Measurements from ENCODE around the gene ANKRD33. TPM values are rescaled to one million over a fixed set of nuclear protein-coding genes. Genes with fewer than 3 reads are reported as not detected.

Gene ANKRD33
- total and polyA plus RNA-seq, 2 of the 4 experiments (the other 2 are of a cell fraction), result under 0.01 to 0.03 TPM

DNA sequence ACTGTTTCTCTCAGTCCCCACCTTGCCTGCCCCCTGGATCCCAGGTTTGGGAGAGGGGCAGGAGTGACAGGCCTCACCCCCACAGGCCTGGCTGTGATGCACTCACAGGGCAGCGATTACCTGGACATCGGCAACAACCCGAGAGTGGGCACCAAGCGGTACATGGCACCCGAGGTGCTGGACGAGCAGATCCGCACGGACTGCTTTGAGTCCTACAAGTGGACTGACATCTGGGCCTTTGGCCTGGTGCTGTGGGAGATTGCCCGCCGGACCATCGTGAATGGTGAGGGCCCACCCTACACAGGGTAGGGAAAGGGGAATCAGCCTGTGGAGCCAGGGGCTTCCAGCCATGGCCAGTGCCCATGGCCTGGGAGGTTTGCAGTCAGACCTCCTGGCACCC, 28.0 kb downstream of the ANKRD33 start:
- Histone ChIP-seq H3K9me3 (ENCODE audit: control insufficient read depth, insufficient read depth, low read length) (no peaks in the 10 kb centered on the region), H3K27ac (ENCODE audit: insufficient read depth, low read length) (no peak overlapping the region), H3K27me3 (ENCODE audit: control insufficient read depth, insufficient read depth, low read length) (no peaks in the 10 kb centered on the region), H3K36me3 (ENCODE audit: control insufficient read depth, insufficient read depth, low read length) (peaks cover 8% of the 10 kb centered on the region; the same call in 1 of the 2 replicates), H2AK9ac (replicated peaks; ENCODE audit: low read depth, low read length, poor library complexity) (no peak overlapping the region), H3K4ac (ENCODE audit: low read depth, low read length) (no peak overlapping the region), H3K4me2 (ENCODE audit: low read depth, low read length) (no peak overlapping the region), H3K14ac (replicated peaks; ENCODE audit: low read depth, low read length) (no peak overlapping the region), H2BK15ac (ENCODE audit: low read depth, low read length) (no peak overlapping the region), H4K8ac (ENCODE audit: low read depth in 2 of 2, low read length in 2 of 2) (no peak overlapping the region), H3K18ac (ENCODE audit: low read depth, low read length) (no peak overlapping the region), H2AFZ (replicated peaks; ENCODE audit: low read length, poor library complexity) (no peak overlapping the region), H4K5ac (ENCODE audit: low read depth, low read length) (no peak overlapping the region), H3K9ac (ENCODE audit: low read depth, low read length) (no peak overlapping the region), H3K23ac (ENCODE audit: low read depth, low read length) (no peak overlapping the region), H4K20me1 (ENCODE audit: insufficient read depth, low read length) (no peaks in the 10 kb centered on the region), H2BK120ac (ENCODE audit: low read depth, low read length) (no peak overlapping the region), H2BK20ac (ENCODE audit: low read depth, low read length) (no peak overlapping the region), H3K56ac (ENCODE audit: extremely low read depth, insufficient read depth, low read length) (no peak overlapping the region), H3K4me1 (ENCODE audit: control insufficient read depth, insufficient read depth, low read length) (peaks cover 31% of the 10 kb centered on the region), H4K91ac (ENCODE audit: insufficient read depth, low read depth, low read length) (no peak overlapping the region), H3K79me1 (ENCODE audit: low read depth in 1 of 2, low read length in 2 of 2) (peaks cover 0 to 20% of the 10 kb centered on the region in 2 experiments; a peak in 2 of 4 replicates), H3K9me1 (ENCODE audit: insufficient read depth, low read length) (peaks cover 31% of the 10 kb centered on the region), H3K4me3 (ENCODE audit: insufficient read depth, low read depth, low read length) (no peak overlapping the region), H2BK5ac (ENCODE audit: low read depth, low read length, poor library complexity, severe bottlenecking) (no peak overlapping the region), H2AK5ac (ENCODE audit: low read depth, low read length) (no peak overlapping the region)
- no peak for DNase-seq
- intact Hi-C loops (cut with micrococcal nuclease) (no loop called here), in situ Hi-C loops (cut with MboI; ENCODE audit: low sequenced_read_pairs) (no loop called here), dilution Hi-C loops (cut with HindIII; ENCODE audit: low sequenced_read_pairs, unreplicated experiment) (no loop called here)
- ATAC-seq (ENCODE audit: low read depth), result no peak
- WGBS, 2 experiments (ENCODE audit: extremely low coverage in 2 of 2, insufficient read length in 1 of 2), result no CpG with 5 or more reads among the region's 11 CpGs
- ChIA-PET CTCF (no interaction called here), POLR2A (ENCODE audit: unreplicated experiment) (no interaction called here)
- TF ChIP-seq, protein P1, sequence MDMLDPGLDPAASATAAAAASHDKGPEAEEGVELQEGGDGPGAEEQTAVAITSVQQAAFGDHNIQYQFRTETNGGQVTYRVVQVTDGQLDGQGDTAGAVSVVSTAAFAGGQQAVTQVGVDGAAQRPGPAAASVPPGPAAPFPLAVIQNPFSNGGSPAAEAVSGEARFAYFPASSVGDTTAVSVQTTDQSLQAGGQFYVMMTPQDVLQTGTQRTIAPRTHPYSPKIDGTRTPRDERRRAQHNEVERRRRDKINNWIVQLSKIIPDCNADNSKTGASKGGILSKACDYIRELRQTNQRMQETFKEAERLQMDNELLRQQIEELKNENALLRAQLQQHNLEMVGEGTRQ (IDR thresholded peaks at IDR 0.05; ENCODE audit: low read depth, low read length), result no peak
- TF ChIP-seq MAFK (IDR thresholded peaks at IDR 0.05; ENCODE audit: low read depth, low read length) (no peak), SMC3 (IDR thresholded peaks at IDR 0.05; ENCODE audit: low read depth, low read length) (no peak), RFX5 (IDR thresholded peaks at IDR 0.05; ENCODE audit: low read depth, low read length) (no peak), RCOR1 (IDR thresholded peaks at IDR 0.05; ENCODE audit: insufficient replicate concordance, low read length) (no peak), MXI1 (IDR thresholded peaks at IDR 0.05; ENCODE audit: borderline replicate concordance, low read depth, low read length) (no peak)
- TF ChIP-seq, protein P2, sequence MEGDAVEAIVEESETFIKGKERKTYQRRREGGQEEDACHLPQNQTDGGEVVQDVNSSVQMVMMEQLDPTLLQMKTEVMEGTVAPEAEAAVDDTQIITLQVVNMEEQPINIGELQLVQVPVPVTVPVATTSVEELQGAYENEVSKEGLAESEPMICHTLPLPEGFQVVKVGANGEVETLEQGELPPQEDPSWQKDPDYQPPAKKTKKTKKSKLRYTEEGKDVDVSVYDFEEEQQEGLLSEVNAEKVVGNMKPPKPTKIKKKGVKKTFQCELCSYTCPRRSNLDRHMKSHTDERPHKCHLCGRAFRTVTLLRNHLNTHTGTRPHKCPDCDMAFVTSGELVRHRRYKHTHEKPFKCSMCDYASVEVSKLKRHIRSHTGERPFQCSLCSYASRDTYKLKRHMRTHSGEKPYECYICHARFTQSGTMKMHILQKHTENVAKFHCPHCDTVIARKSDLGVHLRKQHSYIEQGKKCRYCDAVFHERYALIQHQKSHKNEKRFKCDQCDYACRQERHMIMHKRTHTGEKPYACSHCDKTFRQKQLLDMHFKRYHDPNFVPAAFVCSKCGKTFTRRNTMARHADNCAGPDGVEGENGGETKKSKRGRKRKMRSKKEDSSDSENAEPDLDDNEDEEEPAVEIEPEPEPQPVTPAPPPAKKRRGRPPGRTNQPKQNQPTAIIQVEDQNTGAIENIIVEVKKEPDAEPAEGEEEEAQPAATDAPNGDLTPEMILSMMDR (conservative IDR thresholded peaks at IDR 0.05; ENCODE audit: low read depth, low read length), result no peak
- BruUV-seq (replicated peaks), result no TSS peak

Data from IMR-90 (cell line).